BLaER1 treated with 17β-estradiol and CSF1 and Interleukin-3, amounts not matched to agents 10 nM and 100 nM (cell line): ENCODE results near the gene PPP2R2D.

Experiments
- H3K27ac ChIP-seq, 11 experiments: shearing (Covaris generic); formaldehyde crosslinking; 2 replicates each; pipeline ENCODE4 v1.8.1; 2022
- H3K27me3 ChIP-seq, 11 experiments: shearing (Covaris generic); formaldehyde crosslinking; 2 replicates each; pipeline ENCODE4 v1.8.1; 2022
- H3K36me3 ChIP-seq, 11 experiments: shearing (Covaris generic); formaldehyde crosslinking; 2 replicates each; pipeline ENCODE4 v1.8.1; 2022
- H3K4me1 ChIP-seq, 10 experiments: shearing (Covaris generic); formaldehyde crosslinking; 2 replicates each; pipeline ENCODE4 v1.8.1; 2022
- H3K4me2 ChIP-seq, 11 experiments: shearing (Covaris generic); formaldehyde crosslinking; 2 replicates each; pipeline ENCODE4 v1.8.1; 2022
- H3K4me3 ChIP-seq, 10 experiments: shearing (Covaris generic); formaldehyde crosslinking; 2 replicates each; pipeline ENCODE4 v1.8.1; 2022
- H3K9ac ChIP-seq, 11 experiments: shearing (Covaris generic); formaldehyde crosslinking; 2 replicates each; pipeline ENCODE4 v1.8.1; 2022
- H3K9me3 ChIP-seq, 11 experiments: shearing (Covaris generic); formaldehyde crosslinking; replicated peaks in 1 of 11; 2 replicates each; pipeline ENCODE4 v1.8.1; 2022
- H4K20me1 ChIP-seq, 11 experiments: shearing (Covaris generic); formaldehyde crosslinking; 2 replicates each; pipeline ENCODE4 v1.8.1; 2022
- Cebpa-rat ChIP-seq, 11 experiments: shearing (Covaris generic); IDR thresholded peaks; 2 replicates each; pipeline ENCODE4 v1.8.1; 2022

PPP2R2D gene

DNA sequence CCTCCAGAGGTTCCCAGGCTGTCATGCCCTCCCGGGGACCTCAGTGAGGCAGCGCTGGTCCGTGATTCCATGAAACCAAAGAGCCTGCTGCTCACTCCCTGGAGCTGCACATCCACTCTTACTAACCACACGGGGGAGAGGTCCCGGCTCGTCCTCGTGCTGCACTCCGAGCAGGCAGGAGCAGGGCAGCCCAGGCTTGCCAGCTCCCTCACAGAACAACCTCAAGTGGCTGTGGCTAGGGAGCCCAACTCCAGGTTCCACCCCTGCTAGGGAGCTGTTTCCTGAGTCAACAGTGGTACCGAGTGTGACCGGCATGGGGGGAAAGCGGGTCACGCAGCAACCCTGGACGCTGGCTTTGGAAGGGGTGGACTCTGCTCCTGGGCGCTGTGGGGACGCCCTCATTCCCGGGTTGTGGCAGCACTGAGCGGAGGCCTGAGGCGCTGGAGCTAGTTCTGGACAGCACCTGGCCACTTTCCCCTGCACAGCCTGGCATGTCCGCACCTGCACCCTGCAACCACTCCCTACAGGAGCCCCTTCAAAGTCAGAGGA is 27.9 kb upstream of the PPP2R2D start:
- H4K20me1 ChIP-seq, result no peaks in the 10 kb centered on the region
- H3K27me3 ChIP-seq, result no peaks in the 10 kb centered on the region
- H3K36me3 ChIP-seq, result no peaks in the 10 kb centered on the region
- no peaks in the 10 kb centered on the region for H3K9me3 ChIP-seq
- no peak overlapping the region for H3K9ac ChIP-seq
- no peak overlapping the region for H3K4me3 ChIP-seq
- no peak overlapping the region for H3K27ac ChIP-seq
- peaks cover 3 to 26% (median 14%) of the 10 kb centered on the region in 10 experiments; a peak in 17 of 20 replicates for H3K4me1 ChIP-seq
- no peak overlapping the region for H3K4me2 ChIP-seq
- TF ChIP-seq Cebpa-rat (IDR thresholded peaks at IDR 0.05), result no peak

DNA sequence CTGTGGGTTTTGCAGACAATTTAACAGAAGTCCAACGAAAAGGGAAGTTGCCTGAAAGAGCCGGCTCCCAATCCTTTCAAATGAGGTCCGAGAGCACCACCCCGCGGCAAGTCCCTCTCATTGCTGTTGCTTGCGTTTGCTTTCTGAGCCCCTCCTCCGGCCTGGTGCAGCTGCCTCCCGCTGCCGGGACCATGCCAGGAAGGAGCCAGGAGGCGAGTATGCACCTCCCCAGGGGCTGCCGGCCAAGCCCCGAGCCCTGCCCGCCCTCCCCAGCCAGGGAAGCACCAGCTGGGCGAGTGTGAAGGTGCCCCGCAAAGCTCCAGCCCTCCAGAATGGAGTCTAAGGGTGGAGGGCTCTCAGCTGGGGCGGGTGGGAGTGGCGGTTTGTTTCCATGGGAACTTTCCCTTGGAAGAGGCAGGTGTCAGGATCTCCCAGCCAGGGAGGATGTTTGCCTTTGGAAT is 25.8 kb upstream of the PPP2R2D start:
- Histone ChIP-seq H3K27ac (no peak overlapping the region), H3K36me3 (no peaks in the 10 kb centered on the region), H3K4me2 (peak overlapping the region; percentile 65 to 79 (median 72)), H3K4me3 (peak overlapping the region in 4 of 10 experiments; percentile 9 to 33 (median 20); a peak in 5 of 20 replicates), H3K27me3 (no peaks in the 10 kb centered on the region), H4K20me1 (no peaks in the 10 kb centered on the region), H3K4me1 (peaks cover 3 to 26% (median 14%) of the 10 kb centered on the region in 10 experiments; a peak in 17 of 20 replicates), H3K9me3 (0 out of 22 replicates have a peak, but pooled peaks cover 0 to 4% (median 0%) of the 10 kb centered on the region in 11 experiments), H3K9ac (peak overlapping the region in 5 of 11 experiments; percentile 20 to 33 (median 28); a peak in 4 of 22 replicates)
- no peak for TF ChIP-seq Cebpa-rat (IDR thresholded peaks at IDR 0.05)

DNA sequence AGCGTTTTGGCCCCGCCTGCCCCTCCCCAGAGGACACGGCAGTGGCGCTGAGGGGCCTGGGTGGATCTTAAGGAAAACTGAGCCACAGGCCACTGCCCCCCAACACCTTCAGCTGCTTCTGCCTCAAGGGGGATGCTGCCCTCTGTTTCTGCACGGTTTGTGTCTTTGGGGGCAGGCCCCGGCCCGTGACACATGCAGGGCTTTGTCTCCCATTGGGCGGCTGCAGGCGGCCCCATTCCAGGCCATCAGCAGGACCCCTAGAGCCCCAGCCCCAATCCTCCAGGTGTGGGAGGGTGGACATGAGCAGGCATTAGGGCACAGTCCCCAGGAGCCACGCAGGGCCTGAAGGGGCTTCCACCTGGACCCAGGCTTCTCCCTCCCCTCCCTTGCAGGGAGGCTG is 25.3 kb upstream of the PPP2R2D start:
- Histone ChIP-seq H3K4me3 (peak overlapping the region in 4 of 10 experiments; percentile 9 to 33 (median 20); a peak in 5 of 20 replicates), H3K27ac (no peak overlapping the region), H3K27me3 (no peaks in the 10 kb centered on the region), H3K9me3 (peaks cover 0 to 4% (median under 1%) of the 10 kb centered on the region in 11 experiments; a peak in 6 of 22 replicates), H3K4me1 (peaks cover 3 to 26% (median 14%) of the 10 kb centered on the region in 10 experiments; a peak in 17 of 20 replicates), H3K36me3 (no peaks in the 10 kb centered on the region), H3K4me2 (peak overlapping the region; percentile 65 to 79 (median 72)), H3K9ac (peak overlapping the region in 4 of 11 experiments; percentile 26 to 33 (median 30); a peak in 4 of 22 replicates), H4K20me1 (no peaks in the 10 kb centered on the region)
- no peak for TF ChIP-seq Cebpa-rat (IDR thresholded peaks at IDR 0.05)

DNA sequence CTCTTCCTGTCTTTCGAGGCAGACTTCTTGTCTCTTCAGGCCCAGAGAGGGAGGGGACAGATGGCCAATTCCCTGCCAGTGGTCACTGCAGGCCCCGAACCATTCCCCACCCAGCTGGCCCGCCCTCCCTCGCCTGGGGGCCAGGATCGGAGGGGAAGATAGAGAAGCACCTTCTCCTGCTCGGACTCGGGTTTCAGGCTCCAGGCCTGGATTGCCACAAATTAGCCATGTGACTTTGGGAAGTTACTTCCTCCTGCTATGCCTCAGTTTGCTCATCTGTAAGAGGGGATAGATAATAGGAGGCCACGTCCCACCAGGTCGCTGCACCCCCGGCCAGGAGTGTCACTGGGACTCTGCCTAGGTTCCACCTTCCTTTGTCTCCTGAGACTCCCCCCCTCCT is 24.8 kb upstream of the PPP2R2D start:
- Histone ChIP-seq H3K4me2 (peak overlapping the region in 5 of 11 experiments; percentile 69 to 73 (median 71); a peak in 5 of 22 replicates), H3K9me3 (peaks cover 5 to 9% (median 6%) of the 10 kb centered on the region in 11 experiments; a peak in 19 of 22 replicates), H3K4me1 (peaks cover 3 to 26% (median 14%) of the 10 kb centered on the region in 10 experiments; a peak in 17 of 20 replicates), H3K4me3 (no peak overlapping the region), H4K20me1 (no peaks in the 10 kb centered on the region), H3K27me3 (no peaks in the 10 kb centered on the region), H3K27ac (no peak overlapping the region), H3K9ac (no peak overlapping the region), H3K36me3 (no peaks in the 10 kb centered on the region)
- no peak for TF ChIP-seq Cebpa-rat (IDR thresholded peaks at IDR 0.05)

DNA sequence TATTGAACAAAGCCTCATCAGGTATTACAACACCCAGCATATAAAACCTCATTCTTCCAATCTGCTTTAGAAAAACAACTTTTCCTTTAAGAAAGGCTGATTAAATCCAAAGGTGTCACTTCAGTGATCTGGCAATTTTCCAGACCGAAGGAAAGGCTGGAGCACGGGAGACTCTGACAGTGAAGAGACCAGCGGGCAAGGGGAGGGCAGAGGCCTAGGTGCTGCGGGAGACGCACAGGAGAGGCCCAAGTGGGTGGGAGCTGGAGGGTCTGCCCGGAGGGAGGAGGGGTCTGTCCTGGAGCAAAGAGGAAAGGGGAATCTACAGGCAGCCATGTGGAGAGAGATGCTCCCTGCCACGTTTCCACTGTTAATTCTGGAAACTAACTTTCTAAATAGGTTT is 24.3 kb upstream of the PPP2R2D start:
- no peak for TF ChIP-seq Cebpa-rat (IDR thresholded peaks at IDR 0.05)
- Histone ChIP-seq H3K4me1 (peaks cover 3 to 26% (median 14%) of the 10 kb centered on the region in 10 experiments; a peak in 17 of 20 replicates), H3K4me2 (no peak overlapping the region; a peak in 1 of 22 replicates), H3K4me3 (no peak overlapping the region), H3K36me3 (no peaks in the 10 kb centered on the region), H4K20me1 (no peaks in the 10 kb centered on the region), H3K9ac (no peak overlapping the region), H3K9me3 (peaks cover 9 to 14% (median 11%) of the 10 kb centered on the region in 11 experiments; a peak in 20 of 22 replicates), H3K27ac (no peak overlapping the region), H3K27me3 (no peaks in the 10 kb centered on the region)

DNA sequence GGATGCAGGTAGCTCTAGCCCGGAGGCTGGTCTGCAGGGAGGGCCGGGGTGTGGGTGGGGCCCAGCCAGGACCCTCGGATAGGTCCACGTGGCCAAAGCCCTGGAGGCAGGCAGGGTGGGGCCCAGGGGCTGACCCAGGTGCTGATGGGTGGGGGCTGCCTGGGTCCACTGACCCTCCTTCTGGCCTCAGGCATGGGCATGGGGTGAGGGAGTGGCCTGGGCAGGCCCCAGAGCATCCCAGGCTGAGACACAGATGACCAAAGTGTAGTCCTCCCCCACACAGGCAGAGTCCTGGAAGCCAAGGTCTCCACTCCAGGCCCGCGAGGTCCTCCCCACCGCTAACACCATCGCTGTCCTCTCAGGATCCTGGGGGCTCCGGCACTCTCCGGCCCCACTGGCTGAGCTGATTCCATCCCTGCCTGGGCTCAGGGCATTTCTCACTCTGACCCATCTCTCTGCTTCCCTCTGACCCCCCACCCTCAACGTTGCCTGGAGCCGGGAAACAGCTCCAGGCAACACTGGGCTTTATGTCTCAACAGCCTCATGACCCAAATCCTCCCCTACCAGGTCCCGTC is 20.7 kb upstream of the PPP2R2D start:
- H3K9ac ChIP-seq, result no peak overlapping the region
- H3K36me3 ChIP-seq, result no peaks in the 10 kb centered on the region
- peaks cover 0 to 16% (median 9%) of the 10 kb centered on the region in 10 experiments; a peak in 17 of 20 replicates for H3K4me1 ChIP-seq
- no peak overlapping the region for H3K4me2 ChIP-seq
- H3K4me3 ChIP-seq, result no peak overlapping the region
- no peak overlapping the region for H3K27ac ChIP-seq
- no peaks in the 10 kb centered on the region for H3K27me3 ChIP-seq
- H3K9me3 ChIP-seq, result peaks cover 16 to 30% (median 22%) of the 10 kb centered on the region in 11 experiments; a peak in 20 of 22 replicates
- H4K20me1 ChIP-seq, result no peaks in the 10 kb centered on the region
- TF ChIP-seq Cebpa-rat (IDR thresholded peaks at IDR 0.05), result no peak

DNA sequence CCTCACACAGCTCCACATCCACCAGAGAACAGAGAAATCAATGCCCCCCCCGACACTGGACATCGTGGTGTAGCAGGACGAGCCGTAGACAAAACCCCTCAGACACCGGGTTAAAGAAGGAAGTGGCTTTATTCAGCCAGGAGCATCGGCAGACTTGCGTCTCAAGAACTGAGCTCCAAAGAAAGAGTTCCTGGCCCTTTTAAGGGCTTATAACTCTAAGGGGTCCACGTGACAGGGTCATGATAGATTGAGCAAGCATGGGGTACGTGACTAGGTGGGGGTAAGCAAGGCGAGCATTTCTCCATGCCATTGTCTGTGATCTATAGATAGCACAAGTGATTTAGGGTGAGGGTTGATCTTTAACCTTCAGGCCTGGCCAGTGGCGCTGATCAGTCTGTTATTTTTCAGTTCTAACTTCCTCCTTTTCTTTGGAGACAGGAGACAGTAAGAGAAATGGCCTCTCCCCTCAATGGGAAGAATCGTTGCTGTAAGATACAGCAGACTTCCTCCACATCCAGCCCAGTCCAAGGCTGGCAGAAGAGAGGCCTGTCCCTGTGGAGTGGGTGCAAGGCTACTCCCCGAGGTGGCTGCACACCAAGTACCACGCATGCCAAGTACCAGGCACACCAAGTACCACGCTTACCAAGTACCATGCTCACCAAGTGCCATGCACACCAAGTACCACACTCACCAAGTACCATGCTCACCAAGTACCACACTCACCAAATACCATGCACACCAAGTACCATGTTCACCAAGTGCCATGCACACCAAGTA is 19.5 kb upstream of the PPP2R2D start:
- no peak overlapping the region for H3K4me3 ChIP-seq
- no peak overlapping the region for H3K9ac ChIP-seq
- no peak overlapping the region for H3K27ac ChIP-seq
- TF ChIP-seq Cebpa-rat (IDR thresholded peaks at IDR 0.05), result no peak
- H3K36me3 ChIP-seq, result no peaks in the 10 kb centered on the region
- H3K27me3 ChIP-seq, result peaks cover 0 to 5% (median 0%) of the 10 kb centered on the region in 11 experiments; a peak in 1 of 22 replicates
- H4K20me1 ChIP-seq, result no peaks in the 10 kb centered on the region
- peaks cover 0 to 20% (median 11%) of the 10 kb centered on the region in 10 experiments; a peak in 17 of 20 replicates for H3K4me1 ChIP-seq
- H3K9me3 ChIP-seq, result peaks cover 16 to 30% (median 22%) of the 10 kb centered on the region in 11 experiments; a peak in 20 of 22 replicates
- H3K4me2 ChIP-seq, result no peak overlapping the region

DNA sequence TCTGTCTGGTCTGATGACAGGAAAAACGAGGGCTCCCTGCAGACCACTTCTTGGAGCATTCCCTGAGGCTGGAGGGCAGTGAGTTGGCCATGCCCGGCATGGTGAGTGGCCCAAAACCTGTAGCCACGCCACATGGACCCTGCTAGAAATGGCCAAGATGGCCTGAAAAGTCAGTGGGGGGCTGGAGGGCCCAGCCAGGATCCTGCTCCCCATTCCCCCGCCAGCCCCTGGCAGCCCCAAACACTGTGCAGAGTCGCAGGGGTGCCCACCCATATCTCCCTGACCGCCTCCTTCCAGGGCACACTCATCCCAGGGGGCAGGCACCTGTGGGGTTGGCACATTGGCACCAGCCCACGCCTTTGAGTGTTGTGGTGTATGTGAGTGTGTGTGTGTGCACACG is 18.7 kb upstream of the PPP2R2D start:
- Histone ChIP-seq H3K4me3 (no peak overlapping the region), H3K36me3 (no peaks in the 10 kb centered on the region), H3K4me2 (no peak overlapping the region), H3K9ac (no peak overlapping the region), H3K9me3 (peaks cover 16 to 30% (median 22%) of the 10 kb centered on the region in 11 experiments; a peak in 20 of 22 replicates), H3K4me1 (peaks cover 0 to 24% (median 17%) of the 10 kb centered on the region in 10 experiments; a peak in 17 of 20 replicates), H4K20me1 (no peaks in the 10 kb centered on the region), H3K27me3 (peaks cover 0 to 6% (median 0%) of the 10 kb centered on the region in 11 experiments; a peak in 1 of 22 replicates), H3K27ac (no peak overlapping the region)
- TF ChIP-seq Cebpa-rat (IDR thresholded peaks at IDR 0.05), result no peak
